Hepatocyte (in vitro differentiated cells): ENCODE measurements around the gene GADD45G. TPM values are rescaled to one million over a fixed set of nuclear protein-coding genes. Genes with fewer than 3 reads are reported as not detected.

Experiments
- DNase-seq: peaks from one replicate; pipeline ENCODE4 v3.0.0-alpha.2; 2016; ENCODE audit warnings: low spot score
- H2AFZ ChIP-seq: fragments of 200-600 bp; sonication (generic); 2 replicates; pipeline ENCODE4 v1.6.0; 2016; ENCODE audit warnings: antibody characterized with exemption, mild to moderate bottlenecking
- H3K27ac ChIP-seq: fragments of 200-600 bp; sonication (generic); 2 replicates; pipeline ENCODE4 v1.5.1; 2016; ENCODE audit warnings: mild to moderate bottlenecking
- H3K27me3 ChIP-seq: fragments of 200-600 bp; sonication (generic); 2 replicates; pipeline ENCODE4 v1.6.1; 2016
- H3K36me3 ChIP-seq: fragments of 200-600 bp; sonication (generic); replicated peaks from 2 replicates; pipeline ENCODE4 v1.5.1; 2016; ENCODE audit warnings: low read depth; ENCODE audit not compliant: insufficient read depth
- H3K4me1 ChIP-seq: fragments of 200-600 bp; sonication (generic); 2 replicates; pipeline ENCODE4 v1.5.1; 2016; ENCODE audit warnings: mild to moderate bottlenecking, moderate library complexity; ENCODE audit not compliant: insufficient read depth
- H3K4me2 ChIP-seq: fragments of 200-600 bp; sonication (generic); 2 replicates; pipeline ENCODE4 v1.6.0; 2016
- H3K4me3 ChIP-seq: fragments of 200-600 bp; sonication (generic); 2 replicates; pipeline ENCODE4 v1.5.1; 2016; ENCODE audit warnings: mild to moderate bottlenecking
- H3K79me2 ChIP-seq: fragments of 200-600 bp; sonication (generic); 2 replicates; pipeline ENCODE4 v1.6.0; 2017; ENCODE audit warnings: mild to moderate bottlenecking
- H3K9me2 ChIP-seq: fragments of 200-600 bp; sonication (generic); replicated peaks from 2 replicates; pipeline ENCODE4 v1.6.0; 2017; ENCODE audit warnings: mild to moderate bottlenecking; ENCODE audit not compliant: insufficient read depth
- H3K9me3 ChIP-seq: fragments of 200-600 bp; sonication (generic); 2 replicates; pipeline ENCODE4 v1.5.1; 2016; ENCODE audit warnings: low read depth, mild to moderate bottlenecking
- H4K20me1 ChIP-seq: fragments of 200-600 bp; sonication (generic); 2 replicates; pipeline ENCODE4 v1.6.0; 2016; ENCODE audit warnings: mild to moderate bottlenecking; ENCODE audit not compliant: insufficient read depth, poor library complexity, severe bottlenecking
- CTCF ChIP-seq: fragments of 200-600 bp; sonication (generic); IDR thresholded peaks from 2 replicates; pipeline ENCODE4 v1.5.1; 2016; ENCODE audit warnings: antibody characterized with exemption, mild to moderate bottlenecking; ENCODE audit not compliant: poor library complexity
- EZH2 ChIP-seq: fragments of 200-600 bp; sonication (generic); IDR thresholded peaks from 2 replicates; pipeline ENCODE4 v1.6.1; 2016; ENCODE audit warnings: antibody characterized with exemption, mild to moderate bottlenecking, borderline replicate concordance
- EZH2phosphoT487 ChIP-seq: fragments of 200-600 bp; sonication (generic); IDR thresholded peaks from one replicate; pipeline ENCODE4 v1.6.1; 2018; ENCODE audit warnings: antibody characterized with exemption, mild to moderate bottlenecking, low read depth, moderate library complexity; ENCODE audit not compliant: unreplicated experiment, severe bottlenecking
- WGBS: methylation state at CpG from one replicate; pipeline ENCODE4 v1.1.6; 2016; ENCODE audit warnings: low lambda C conversion rate; ENCODE audit errors: missing lambda C conversion rate; 5-methylcytosine and 5-hydroxymethylcytosine counted together
- polyA plus RNA-seq: library from polyadenylated mRNA; unstranded; fragments of >200 nt; fragmentation: Nextera tagmentation; extraction: Ambion mirVana; gene quantifications from 2 replicates; pipeline ENCODE4 v1.2.1, GENCODE V29; 2016
- total RNA-seq: library from RNA; depleted of rRNA; stranded (reverse); fragments of >200 nt; gene quantifications from 2 replicates; pipeline ENCODE4 v1.2.3, GENCODE V29; 2014

The GADD45G gene
- total and polyA plus RNA-seq, 2 experiments from 2014 or later: 15.7 to 45.1 TPM

- Histone ChIP-seq H3K27ac (peak overlapping the region; percentile 42), H3K36me3 (no peaks in the 10 kb centered on the region), H3K4me3 (no peak overlapping the region), H3K9me2 (no peaks in the 10 kb centered on the region), H2AFZ (no peak overlapping the region), H3K79me2 (no peaks in the 10 kb centered on the region), H3K4me1 (no peaks in the 10 kb centered on the region), H3K27me3 (no peaks in the 10 kb centered on the region), H3K4me2 (no peak overlapping the region), H4K20me1 (no peaks in the 10 kb centered on the region), H3K9me3 (no peaks in the 10 kb centered on the region)
- DNase-seq: no peak
- no peak for TF ChIP-seq EZH2phosphoT487
- no peak for TF ChIP-seq EZH2
- no peak for TF ChIP-seq CTCF
- 80% methylated on average over 15 of the region's 15 CpGs for WGBS
These were observed 41.1 kb upstream of the GADD45G start for GRCh38 chr9:89563571-89564345.

DNA sequence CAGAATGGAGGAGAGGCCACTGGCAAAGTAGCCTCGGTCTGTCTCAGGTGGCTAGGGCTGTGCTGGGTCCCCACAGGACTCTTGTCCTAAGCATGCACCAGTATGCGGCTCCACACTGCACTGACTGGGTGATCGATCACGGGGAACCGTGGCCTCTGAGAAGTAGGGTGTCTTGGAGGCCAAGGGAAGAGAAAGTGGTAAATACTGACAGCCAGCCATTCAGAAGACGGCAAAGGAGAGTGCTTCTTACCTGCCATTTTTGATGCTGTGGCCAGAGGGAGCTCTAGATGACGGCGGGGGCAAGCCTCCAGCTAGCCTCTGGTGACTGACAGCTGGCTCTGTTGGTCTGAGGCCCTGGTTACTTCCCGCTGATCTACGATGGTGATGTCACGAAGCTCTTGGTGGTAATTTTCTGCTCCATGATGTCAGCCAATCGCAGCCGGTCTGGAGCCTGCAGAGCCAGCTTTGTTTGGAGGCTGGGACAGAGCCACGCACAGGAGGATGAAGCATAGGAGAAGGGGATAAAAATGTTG is 40.4 kb upstream of the GADD45G start:
- no peak overlapping the region for H3K27ac ChIP-seq
- no peak overlapping the region for H2AFZ ChIP-seq
- peak; percentile 29 for DNase-seq
- H4K20me1 ChIP-seq: no peaks in the 10 kb centered on the region
- no peaks in the 10 kb centered on the region for H3K9me2 ChIP-seq
- no peaks in the 10 kb centered on the region for H3K4me1 ChIP-seq
- H3K9me3 ChIP-seq: no peaks in the 10 kb centered on the region
- no peak for TF ChIP-seq EZH2
- TF ChIP-seq CTCF: no peak
- TF ChIP-seq EZH2phosphoT487: no peak
- no peaks in the 10 kb centered on the region for H3K79me2 ChIP-seq
- H3K27me3 ChIP-seq: no peaks in the 10 kb centered on the region
- no peak overlapping the region for H3K4me3 ChIP-seq
- H3K36me3 ChIP-seq: no peaks in the 10 kb centered on the region
- WGBS: 65% methylated on average over 14 of the region's 14 CpGs
- H3K4me2 ChIP-seq: no peak overlapping the region

GRCh38 chr9:89567649-89568048 is 37.2 kb upstream of the GADD45G start:
- Histone ChIP-seq H3K79me2 (no peaks in the 10 kb centered on the region), H3K4me2 (no peak overlapping the region), H3K4me1 (no peaks in the 10 kb centered on the region), H3K36me3 (no peaks in the 10 kb centered on the region), H3K27ac (no peak overlapping the region), H3K4me3 (no peak overlapping the region), H2AFZ (no peak overlapping the region), H4K20me1 (no peaks in the 10 kb centered on the region), H3K9me2 (no peaks in the 10 kb centered on the region), H3K27me3 (no peaks in the 10 kb centered on the region), H3K9me3 (no peaks in the 10 kb centered on the region)
- TF ChIP-seq CTCF (no peak), EZH2phosphoT487 (no peak), EZH2 (no peak)
- DNase-seq: no peak
- WGBS: 98% methylated on average over 2 of the region's 2 CpGs
